Suprapubic skin (tissue), 3 donors: ENCODE data around the gene KIAA1143.

ENCODE experiments used
- POLR2AphosphoS5 ChIP-seq, 3 donors: sonication (generic); formaldehyde crosslinking; IDR thresholded peaks; one replicate each; pipeline ENCODE4 v1.6.1; 2017; ENCODE audit warnings: antibody characterized with exemption in 3 of 3
- TF ChIP-seq, protein P1 (sequence below), 2 donors: fragments of 200-600 bp in 1 of 2; fragments of 450-650 bp in 1 of 2; sonication (generic) in 1 of 2; IDR thresholded peaks; one replicate each; pipeline ENCODE4 v1.5.1; 2016 to 2019; ENCODE audit warnings: antibody characterized with exemption in 2 of 2, mild to moderate bottlenecking in 1 of 2, moderate library complexity in 1 of 2

DNA sequence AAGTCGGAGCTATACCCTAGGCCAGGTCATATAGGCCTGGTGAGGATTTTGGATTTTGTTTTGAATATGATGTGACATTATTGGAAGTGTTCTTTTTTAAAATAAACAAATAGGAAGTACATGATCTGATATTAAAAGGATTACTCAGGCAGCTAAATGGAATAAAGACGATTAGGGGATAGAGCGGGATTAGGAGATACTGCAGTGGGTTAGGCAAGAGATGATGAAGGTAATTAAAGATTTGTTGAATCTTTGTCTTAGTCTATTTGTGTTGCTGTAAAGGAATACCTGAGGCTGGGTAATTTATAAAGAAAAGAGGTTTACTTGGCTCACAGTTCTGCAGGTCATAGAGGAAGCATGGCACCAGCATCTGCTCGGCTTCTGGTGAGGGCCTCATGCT, 21.5 kb upstream of the KIAA1143 start:
- TF ChIP-seq, protein P1, sequence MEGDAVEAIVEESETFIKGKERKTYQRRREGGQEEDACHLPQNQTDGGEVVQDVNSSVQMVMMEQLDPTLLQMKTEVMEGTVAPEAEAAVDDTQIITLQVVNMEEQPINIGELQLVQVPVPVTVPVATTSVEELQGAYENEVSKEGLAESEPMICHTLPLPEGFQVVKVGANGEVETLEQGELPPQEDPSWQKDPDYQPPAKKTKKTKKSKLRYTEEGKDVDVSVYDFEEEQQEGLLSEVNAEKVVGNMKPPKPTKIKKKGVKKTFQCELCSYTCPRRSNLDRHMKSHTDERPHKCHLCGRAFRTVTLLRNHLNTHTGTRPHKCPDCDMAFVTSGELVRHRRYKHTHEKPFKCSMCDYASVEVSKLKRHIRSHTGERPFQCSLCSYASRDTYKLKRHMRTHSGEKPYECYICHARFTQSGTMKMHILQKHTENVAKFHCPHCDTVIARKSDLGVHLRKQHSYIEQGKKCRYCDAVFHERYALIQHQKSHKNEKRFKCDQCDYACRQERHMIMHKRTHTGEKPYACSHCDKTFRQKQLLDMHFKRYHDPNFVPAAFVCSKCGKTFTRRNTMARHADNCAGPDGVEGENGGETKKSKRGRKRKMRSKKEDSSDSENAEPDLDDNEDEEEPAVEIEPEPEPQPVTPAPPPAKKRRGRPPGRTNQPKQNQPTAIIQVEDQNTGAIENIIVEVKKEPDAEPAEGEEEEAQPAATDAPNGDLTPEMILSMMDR (IDR thresholded peaks at IDR 0.05), result no peak
- no peak for TF ChIP-seq POLR2AphosphoS5 (IDR thresholded peaks at IDR 0.05)
